Mesenchymal stem cell (in vitro differentiated cells and primary cell): Measurements from ENCODE around the gene CDC42BPG.

Experiments
- DNase-seq: peaks from one replicate; pipeline ENCODE4 v3.0.0-alpha.2; 2013
- H2AFZ ChIP-seq: one replicate; pipeline ENCODE4 v1.6.1; 2013; ENCODE audit warnings: low read depth, mild to moderate bottlenecking, control low read depth, inconsistent platforms, low read length, moderate library complexity
- H2AK5ac ChIP-seq: 2 replicates; pipeline ENCODE4 v1.6.1; 2013; ENCODE audit warnings: low read length, moderate library complexity, mild to moderate bottlenecking, inconsistent platforms; ENCODE audit not compliant: severe bottlenecking
- H2BK120ac ChIP-seq: one replicate; pipeline ENCODE4 v1.6.1; 2013; ENCODE audit warnings: low read depth, mild to moderate bottlenecking, inconsistent platforms, low read length, moderate library complexity
- H2BK12ac ChIP-seq, 2 experiments: one replicate each; pipeline ENCODE4 v1.6.1; 2013; ENCODE audit warnings: inconsistent platforms in 2 of 2, low read length in 2 of 2, mild to moderate bottlenecking in 2 of 2, moderate library complexity in 2 of 2, control low read depth in 1 of 2
- H2BK15ac ChIP-seq: one replicate; pipeline ENCODE4 v1.6.1; 2013; ENCODE audit warnings: mild to moderate bottlenecking, low read depth, inconsistent platforms; ENCODE audit not compliant: poor library complexity, severe bottlenecking
- H2BK5ac ChIP-seq: 2 replicates; pipeline ENCODE4 v1.6.1; 2013; ENCODE audit warnings: low read depth, mild to moderate bottlenecking, low read length, control low read depth, inconsistent platforms; ENCODE audit not compliant: poor library complexity, severe bottlenecking
- H3K14ac ChIP-seq, 2 experiments: one replicate each; pipeline ENCODE4 v1.6.1; 2013; ENCODE audit warnings: inconsistent platforms in 2 of 2, low read length in 2 of 2, control low read depth in 1 of 2, mild to moderate bottlenecking in 1 of 2, moderate library complexity in 1 of 2
- H3K18ac ChIP-seq, 2 experiments: one replicate each; pipeline ENCODE4 v1.6.1; 2013; ENCODE audit warnings: inconsistent platforms in 2 of 2, low read length in 2 of 2, control low read depth in 1 of 2, low read depth in 1 of 2, mild to moderate bottlenecking in 1 of 2
- H3K23ac ChIP-seq, 2 experiments: one replicate each; pipeline ENCODE4 v1.6.1; 2013; ENCODE audit warnings: inconsistent platforms in 2 of 2, low read length in 2 of 2, mild to moderate bottlenecking in 2 of 2, moderate library complexity in 2 of 2, control low read depth in 1 of 2
- H3K27ac ChIP-seq: 2 replicates; pipeline ENCODE4 v1.5.1; 2013; ENCODE audit warnings: mild to moderate bottlenecking, moderate library complexity, low read length, control low read depth, inconsistent platforms; ENCODE audit not compliant: poor library complexity, severe bottlenecking
- H3K27me3 ChIP-seq, 2 experiments: 2 replicates each; pipeline versions ENCODE4 v1.6.1 to v1.7.0; 2013; ENCODE audit warnings: low read length in 2 of 2, mild to moderate bottlenecking in 2 of 2, moderate library complexity in 2 of 2, control low read depth in 1 of 2, inconsistent platforms in 1 of 2; ENCODE audit not compliant: control insufficient read depth in 1 of 2, insufficient read depth in 1 of 2
- H3K36me3 ChIP-seq, 2 experiments: 2 replicates each; pipeline versions ENCODE4 v1.6.1 to v1.7.0; 2013; ENCODE audit warnings: low read length in 2 of 2, control low read depth in 1 of 2, inconsistent platforms in 1 of 2, low read depth in 1 of 2, mild to moderate bottlenecking in 1 of 2; ENCODE audit not compliant: insufficient read depth in 2 of 2, control insufficient read depth in 1 of 2
- H3K4ac ChIP-seq, 2 experiments: one replicate each; pipeline ENCODE4 v1.6.1; 2013; ENCODE audit warnings: inconsistent platforms in 2 of 2, low read length in 2 of 2, mild to moderate bottlenecking in 2 of 2, moderate library complexity in 2 of 2, control low read depth in 1 of 2, low read depth in 1 of 2
- H3K4me1 ChIP-seq: 2 replicates; pipeline ENCODE4 v1.6.1; 2013; ENCODE audit warnings: low read depth, low read length, control low read depth; ENCODE audit not compliant: control insufficient read depth, insufficient read depth
- H3K4me2 ChIP-seq: 2 replicates; pipeline ENCODE4 v1.6.1; 2013; ENCODE audit warnings: low read length, mild to moderate bottlenecking, inconsistent platforms; ENCODE audit not compliant: poor library complexity, severe bottlenecking
- H3K4me3 ChIP-seq, 2 experiments: 2 replicates each; pipeline versions ENCODE4 v1.5.1 to v1.7.0; 2013; ENCODE audit warnings: low read length in 2 of 2, mild to moderate bottlenecking in 2 of 2, control low read depth in 1 of 2, low read depth in 1 of 2; ENCODE audit not compliant: insufficient read depth in 1 of 2
- H3K79me1 ChIP-seq: replicated peaks from 2 replicates; pipeline ENCODE4 v1.6.1; 2013; ENCODE audit warnings: mild to moderate bottlenecking, control low read depth, low read length, inconsistent platforms; ENCODE audit not compliant: poor library complexity, severe bottlenecking
- H3K9ac ChIP-seq: 2 replicates; pipeline ENCODE4 v1.7.0; 2013; ENCODE audit warnings: mild to moderate bottlenecking, low read length, moderate library complexity
- H3K9me3 ChIP-seq: 2 replicates; pipeline ENCODE4 v1.7.0; 2013; ENCODE audit warnings: mild to moderate bottlenecking, low read length; ENCODE audit not compliant: control insufficient read depth
- H4K8ac ChIP-seq: one replicate; pipeline ENCODE4 v1.6.1; 2013; ENCODE audit warnings: inconsistent platforms, mild to moderate bottlenecking, low read length, moderate library complexity
- H4K91ac ChIP-seq: one replicate; pipeline ENCODE4 v1.6.1; 2013; ENCODE audit warnings: mild to moderate bottlenecking, low read length, inconsistent platforms
- WGBS: methylation state at CpG from one replicate; pipeline ENCODE4 v1.1.7; 2013; ENCODE audit warnings: mixed read lengths; 5-methylcytosine and 5-hydroxymethylcytosine counted together

Gene CDC42BPG

DNA sequence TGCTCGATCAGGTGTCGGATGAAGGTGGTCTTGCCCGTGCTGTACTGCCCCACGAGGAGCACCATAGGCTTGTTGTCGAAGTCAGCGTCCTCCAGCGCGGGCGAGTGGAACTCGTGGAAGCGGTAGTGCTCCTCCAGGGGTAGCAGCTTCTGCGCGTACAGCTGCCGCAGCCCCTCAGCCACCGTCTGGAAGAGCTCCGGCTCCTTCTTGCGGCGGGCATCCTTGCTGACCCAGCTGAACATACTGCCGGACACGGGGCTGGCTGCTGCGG, 33.7 kb upstream of the CDC42BPG start:
- H3K4me3 ChIP-seq = peak overlapping the region; percentile 80 to 100
- H3K4me1 ChIP-seq = peaks cover 31% of the 10 kb centered on the region
- no peak overlapping the region for H2BK120ac ChIP-seq
- no peak overlapping the region for H2AFZ ChIP-seq
- H3K9ac ChIP-seq = peak overlapping the region; percentile 92
- peaks cover 3% of the 10 kb centered on the region for H3K79me1 ChIP-seq
- H3K4me2 ChIP-seq = peak overlapping the region; percentile 41
- DNase-seq = no peak
- peak overlapping the region in 1 of 2 experiments; percentile 95 for H2BK12ac ChIP-seq
- no peaks in the 10 kb centered on the region for H3K27me3 ChIP-seq
- no peaks in the 10 kb centered on the region for H3K9me3 ChIP-seq
- H3K36me3 ChIP-seq = peaks cover 13 to 17% of the 10 kb centered on the region in 2 experiments
- H4K91ac ChIP-seq = peak overlapping the region; percentile 89
- 0% methylated on average over 21 of the region's 21 CpGs for WGBS
- peak overlapping the region in 1 of 2 experiments; percentile 99 for H3K14ac ChIP-seq
- H2BK15ac ChIP-seq = peak overlapping the region; percentile 73
- H3K4ac ChIP-seq = peak overlapping the region in 1 of 2 experiments; percentile 95
- peak overlapping the region; percentile 38 for H3K27ac ChIP-seq
- H2AK5ac ChIP-seq = no peak overlapping the region
- H3K18ac ChIP-seq = peak overlapping the region; percentile 9 to 88
- H2BK5ac ChIP-seq = no peak overlapping the region
- H3K23ac ChIP-seq = peak overlapping the region in 1 of 2 experiments; percentile 96
- H4K8ac ChIP-seq = no peak overlapping the region

DNA sequence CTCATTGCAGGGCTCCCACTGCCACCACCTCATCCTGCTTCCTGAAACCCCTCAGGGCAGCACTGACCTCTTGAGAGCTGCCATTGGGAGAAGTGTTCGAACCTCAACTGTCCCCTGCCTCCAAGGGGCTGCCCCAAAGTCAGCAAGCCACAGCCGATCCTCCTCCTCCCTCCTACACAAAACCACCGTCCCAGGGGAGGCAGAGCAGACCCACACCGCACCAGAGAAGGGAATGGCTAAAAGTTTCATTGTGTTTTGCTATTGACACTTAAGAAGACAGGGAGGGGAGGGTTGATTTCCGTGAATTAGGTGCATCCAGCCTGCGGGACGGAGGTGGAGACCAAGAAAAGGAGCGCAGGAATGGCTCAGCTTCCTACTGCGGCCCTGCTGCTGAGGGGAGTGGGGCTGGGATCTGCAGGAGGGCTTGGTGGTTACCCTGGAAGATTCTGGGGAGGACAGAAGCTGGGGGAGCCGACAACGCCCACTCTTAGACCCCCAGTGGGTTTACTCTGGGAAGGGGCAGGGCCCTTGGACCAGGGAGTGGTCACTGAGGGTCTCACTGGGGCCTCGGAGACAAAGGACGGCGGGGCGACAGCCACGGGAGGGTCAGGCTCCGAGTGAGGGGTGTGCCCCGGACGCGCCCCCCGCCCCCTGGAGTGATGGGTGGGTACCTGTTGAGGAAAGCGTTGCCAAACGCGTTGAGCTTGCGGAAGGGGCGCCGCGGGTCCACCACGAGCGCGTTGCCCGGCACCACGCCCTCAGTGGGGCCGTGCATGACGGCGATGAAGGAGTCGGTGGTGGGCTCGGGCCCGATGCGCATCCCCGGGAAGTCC, 33.2 kb upstream of the CDC42BPG start:
- Histone ChIP-seq H3K23ac (peak overlapping the region in 1 of 2 experiments; percentile 96), H3K4ac (peak overlapping the region; percentile 36 to 95), H3K9me3 (no peaks in the 10 kb centered on the region), H2BK5ac (no peak overlapping the region), H4K8ac (peak overlapping the region; percentile 45), H2AK5ac (no peak overlapping the region), H2BK12ac (peak overlapping the region; percentile 31 to 95), H3K79me1 (peaks cover 3% of the 10 kb centered on the region), H3K27ac (peak overlapping the region; percentile 71), H4K91ac (peak overlapping the region; percentile 89), H3K4me3 (peak overlapping the region; percentile 80 to 100), H3K36me3 (peaks cover 19 to 22% of the 10 kb centered on the region in 2 experiments), H3K4me2 (peak overlapping the region; percentile 85), H3K14ac (peak overlapping the region in 1 of 2 experiments; percentile 99), H3K27me3 (no peaks in the 10 kb centered on the region), H3K9ac (peak overlapping the region; percentile 92), H2BK120ac (no peak overlapping the region), H2BK15ac (no peak overlapping the region), H3K4me1 (peaks cover 37% of the 10 kb centered on the region), H3K18ac (peak overlapping the region; percentile 9 to 88), H2AFZ (no peak overlapping the region)
- 1% methylated on average over 38 of the region's 41 CpGs for WGBS
- no peak for DNase-seq

GRCh38 chr11:64876835-64877341, 32.4 kb upstream of the CDC42BPG start:
- H3K18ac ChIP-seq = peak overlapping the region; percentile 9 to 13
- H3K4me2 ChIP-seq = peak overlapping the region; percentile 85
- H3K36me3 ChIP-seq = peaks cover 24 to 26% of the 10 kb centered on the region in 2 experiments
- peak; percentile 68 for DNase-seq
- no peak overlapping the region for H2AK5ac ChIP-seq
- H4K91ac ChIP-seq = no peak overlapping the region
- peaks cover 3% of the 10 kb centered on the region for H3K79me1 ChIP-seq
- H3K14ac ChIP-seq = peak overlapping the region in 1 of 2 experiments; percentile 72
- peak overlapping the region; percentile 71 for H3K27ac ChIP-seq
- H2BK12ac ChIP-seq = no peak overlapping the region
- no peak overlapping the region for H3K4ac ChIP-seq
- H2BK15ac ChIP-seq = no peak overlapping the region
- no peak overlapping the region for H2AFZ ChIP-seq
- H3K9me3 ChIP-seq = no peaks in the 10 kb centered on the region
- WGBS = 8% methylated on average over 14 of the region's 14 CpGs
- H3K23ac ChIP-seq = no peak overlapping the region
- H3K27me3 ChIP-seq = no peaks in the 10 kb centered on the region
- peak overlapping the region; percentile 92 for H3K9ac ChIP-seq
- H2BK120ac ChIP-seq = no peak overlapping the region
- H4K8ac ChIP-seq = peak overlapping the region; percentile 7
- peak overlapping the region; percentile 80 to 100 for H3K4me3 ChIP-seq
- H3K4me1 ChIP-seq = peaks cover 39% of the 10 kb centered on the region
- no peak overlapping the region for H2BK5ac ChIP-seq

GRCh38 chr11:64876229-64876750, 31.8 kb upstream of the CDC42BPG start:
- H3K18ac ChIP-seq = no peak overlapping the region
- 81% methylated on average over 11 of the region's 11 CpGs for WGBS

More at GRCh38 chr11:64876229-64876750, 31.8 kb upstream of the CDC42BPG start:
- Histone ChIP-seq H3K36me3 (peaks cover 30 to 31% of the 10 kb centered on the region in 2 experiments), H4K8ac (no peak overlapping the region), H2BK5ac (no peak overlapping the region), H2BK120ac (no peak overlapping the region), H3K14ac (peak overlapping the region in 1 of 2 experiments; percentile 37), H3K4me1 (peaks cover 43% of the 10 kb centered on the region), H3K23ac (peak overlapping the region in 1 of 2 experiments; percentile 95), H3K27ac (peak overlapping the region; percentile 71), H3K9me3 (no peaks in the 10 kb centered on the region), H2BK12ac (no peak overlapping the region), H4K91ac (no peak overlapping the region), H3K27me3 (no peaks in the 10 kb centered on the region), H3K79me1 (peaks cover 3% of the 10 kb centered on the region), H2AFZ (no peak overlapping the region), H2AK5ac (no peak overlapping the region), H2BK15ac (no peak overlapping the region), H3K4me3 (peak overlapping the region; percentile 80 to 100), H3K9ac (peak overlapping the region; percentile 92), H3K4ac (peak overlapping the region in 1 of 2 experiments; percentile 47), H3K4me2 (peak overlapping the region; percentile 85)
- DNase-seq = no peak
